Stomach (tissue), 4 donors: ENCODE data around the gene PCDH9.

Experiments
- POLR2AphosphoS5 ChIP-seq, 3 donors: sonication (generic); formaldehyde crosslinking; IDR thresholded peaks; one replicate each; pipeline ENCODE4 v1.6.1; 2016; ENCODE audit warnings: antibody characterized with exemption in 3 of 3
- TF ChIP-seq, protein P1 (sequence below), 7 experiments: fragments of 450-650 bp in 4 of 7; fragments of 200-600 bp in 3 of 7; sonication (generic) in 3 of 7; IDR thresholded peaks; one replicate each; pipeline ENCODE4 v1.5.1; 2016 to 2019; ENCODE audit warnings: antibody characterized with exemption in 7 of 7, control low read depth in 2 of 7, mild to moderate bottlenecking in 1 of 7

DNA sequence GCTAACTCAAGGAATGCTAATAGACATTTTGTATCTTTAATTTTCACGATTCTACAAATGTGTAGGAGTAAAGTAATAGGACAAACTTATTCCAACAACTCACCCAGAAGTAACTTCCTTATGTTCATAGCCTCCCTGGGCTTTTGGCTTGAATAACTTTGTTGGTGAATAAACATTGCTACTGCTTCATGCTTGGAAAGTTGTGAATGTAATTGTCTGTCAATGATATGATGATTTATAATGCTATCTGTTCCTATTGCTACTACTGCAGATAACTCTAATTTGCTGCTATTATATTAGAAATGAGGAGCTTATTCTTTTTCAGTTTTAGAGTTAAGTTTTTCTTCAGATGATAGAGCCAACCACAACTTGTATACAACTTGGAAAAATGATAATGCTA lies 307.7 kb downstream of the PCDH9 start:
- no peak for TF ChIP-seq POLR2AphosphoS5 (IDR thresholded peaks at IDR 0.05)
- TF ChIP-seq, protein P1, sequence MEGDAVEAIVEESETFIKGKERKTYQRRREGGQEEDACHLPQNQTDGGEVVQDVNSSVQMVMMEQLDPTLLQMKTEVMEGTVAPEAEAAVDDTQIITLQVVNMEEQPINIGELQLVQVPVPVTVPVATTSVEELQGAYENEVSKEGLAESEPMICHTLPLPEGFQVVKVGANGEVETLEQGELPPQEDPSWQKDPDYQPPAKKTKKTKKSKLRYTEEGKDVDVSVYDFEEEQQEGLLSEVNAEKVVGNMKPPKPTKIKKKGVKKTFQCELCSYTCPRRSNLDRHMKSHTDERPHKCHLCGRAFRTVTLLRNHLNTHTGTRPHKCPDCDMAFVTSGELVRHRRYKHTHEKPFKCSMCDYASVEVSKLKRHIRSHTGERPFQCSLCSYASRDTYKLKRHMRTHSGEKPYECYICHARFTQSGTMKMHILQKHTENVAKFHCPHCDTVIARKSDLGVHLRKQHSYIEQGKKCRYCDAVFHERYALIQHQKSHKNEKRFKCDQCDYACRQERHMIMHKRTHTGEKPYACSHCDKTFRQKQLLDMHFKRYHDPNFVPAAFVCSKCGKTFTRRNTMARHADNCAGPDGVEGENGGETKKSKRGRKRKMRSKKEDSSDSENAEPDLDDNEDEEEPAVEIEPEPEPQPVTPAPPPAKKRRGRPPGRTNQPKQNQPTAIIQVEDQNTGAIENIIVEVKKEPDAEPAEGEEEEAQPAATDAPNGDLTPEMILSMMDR (IDR thresholded peaks at IDR 0.05), result no peak
